Measurements from ENCODE around the gene KRTAP17-1. TPM values are rescaled to one million over a fixed set of nuclear protein-coding genes. Genes with fewer than 3 reads are reported as not detected.
A peak's percentile ranks its signal among the peaks of the same experiment; 100 is the strongest.

Gene KRTAP17-1
- polyA plus RNA-seq, 6 donors from 2014 or later, result not detected

DNA sequence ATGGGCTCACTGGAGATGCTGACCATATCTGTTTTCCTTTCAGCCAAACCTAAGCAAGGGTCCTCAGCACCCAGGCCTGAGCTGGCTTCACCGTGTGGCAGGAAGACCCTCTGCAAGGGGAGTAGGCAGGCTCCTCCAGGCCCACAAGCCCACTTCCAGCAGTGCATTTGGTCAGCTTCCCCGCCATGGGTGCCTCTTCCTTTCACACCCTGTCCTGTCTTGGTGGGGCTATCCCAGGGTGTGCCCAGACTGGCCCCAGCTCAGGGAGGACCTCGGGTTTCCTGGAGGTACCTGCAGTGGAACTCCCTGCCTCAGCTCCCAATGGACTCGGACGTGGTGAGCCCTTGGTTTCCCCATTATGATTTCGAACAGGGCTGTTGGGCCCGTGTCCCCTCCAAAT lies 12.7 kb upstream of the KRTAP17-1 start:
- ATAC-seq (ENCODE audit: low read depth in 2 of 2), result no peak
- peaks cover 0 to 16% (median 9%) of the 10 kb centered on the region in 3 donors for H3K4me1 Mint-ChIP-seq
- no peaks in the 10 kb centered on the region for H3K9me3 Mint-ChIP-seq
- no peak overlapping the region for H3K4me3 Mint-ChIP-seq
- peak overlapping the region in 1 of 6 donors; percentile 62 for H3K27ac Mint-ChIP-seq
- H3K36me3 Mint-ChIP-seq, result no peaks in the 10 kb centered on the region
- no peak for DNase-seq
- H3K27me3 Mint-ChIP-seq, result peaks cover 0 to 27% (median 17%) of the 10 kb centered on the region in 3 donors

DNA sequence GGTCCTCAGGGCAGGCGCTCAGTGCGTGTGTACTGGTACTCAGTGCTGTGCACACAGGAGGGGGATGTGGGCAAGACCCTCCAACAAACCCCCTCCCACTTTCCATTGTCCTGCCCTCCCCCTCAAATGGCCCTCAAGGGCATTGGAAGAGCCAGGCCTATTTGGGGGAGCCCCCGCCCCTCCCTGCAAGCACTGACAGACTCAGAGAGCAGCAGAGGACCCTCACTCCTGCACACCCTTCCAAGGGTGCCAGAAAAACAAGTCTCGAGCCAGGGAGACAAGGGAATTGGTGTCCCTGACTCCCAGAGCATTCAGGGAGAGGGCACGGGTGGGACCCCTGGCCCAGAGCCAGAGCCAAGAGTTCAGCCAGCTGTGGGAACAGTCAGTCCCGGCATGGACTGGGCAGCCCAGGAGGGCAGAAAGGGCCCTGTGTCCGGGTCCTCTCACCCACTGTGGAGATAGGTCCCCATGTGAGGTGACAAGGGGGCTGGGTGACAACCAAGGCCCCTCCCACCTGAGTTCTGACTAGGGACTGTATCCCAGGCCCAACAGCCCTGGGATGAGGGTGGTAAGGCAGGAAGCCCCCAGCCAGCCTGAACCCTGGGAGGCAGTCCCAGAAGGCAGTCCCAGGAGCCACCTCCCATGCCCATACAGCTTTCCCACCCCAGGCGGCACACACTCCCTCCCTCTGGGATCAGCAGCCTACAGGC lies 12.1 kb upstream of the KRTAP17-1 start:
- Mint-ChIP-seq H3K27ac (peak overlapping the region in 1 of 6 donors; percentile 82), H3K4me3 (no peak overlapping the region), H3K36me3 (no peaks in the 10 kb centered on the region), H3K9me3 (no peaks in the 10 kb centered on the region), H3K4me1 (peaks cover 4 to 19% (median 13%) of the 10 kb centered on the region in 3 donors), H3K27me3 (peaks cover 0 to 20% (median 13%) of the 10 kb centered on the region in 3 donors)
- DNase-seq (no peak), ATAC-seq (ENCODE audit: low read depth in 2 of 2) (no peak)

DNA sequence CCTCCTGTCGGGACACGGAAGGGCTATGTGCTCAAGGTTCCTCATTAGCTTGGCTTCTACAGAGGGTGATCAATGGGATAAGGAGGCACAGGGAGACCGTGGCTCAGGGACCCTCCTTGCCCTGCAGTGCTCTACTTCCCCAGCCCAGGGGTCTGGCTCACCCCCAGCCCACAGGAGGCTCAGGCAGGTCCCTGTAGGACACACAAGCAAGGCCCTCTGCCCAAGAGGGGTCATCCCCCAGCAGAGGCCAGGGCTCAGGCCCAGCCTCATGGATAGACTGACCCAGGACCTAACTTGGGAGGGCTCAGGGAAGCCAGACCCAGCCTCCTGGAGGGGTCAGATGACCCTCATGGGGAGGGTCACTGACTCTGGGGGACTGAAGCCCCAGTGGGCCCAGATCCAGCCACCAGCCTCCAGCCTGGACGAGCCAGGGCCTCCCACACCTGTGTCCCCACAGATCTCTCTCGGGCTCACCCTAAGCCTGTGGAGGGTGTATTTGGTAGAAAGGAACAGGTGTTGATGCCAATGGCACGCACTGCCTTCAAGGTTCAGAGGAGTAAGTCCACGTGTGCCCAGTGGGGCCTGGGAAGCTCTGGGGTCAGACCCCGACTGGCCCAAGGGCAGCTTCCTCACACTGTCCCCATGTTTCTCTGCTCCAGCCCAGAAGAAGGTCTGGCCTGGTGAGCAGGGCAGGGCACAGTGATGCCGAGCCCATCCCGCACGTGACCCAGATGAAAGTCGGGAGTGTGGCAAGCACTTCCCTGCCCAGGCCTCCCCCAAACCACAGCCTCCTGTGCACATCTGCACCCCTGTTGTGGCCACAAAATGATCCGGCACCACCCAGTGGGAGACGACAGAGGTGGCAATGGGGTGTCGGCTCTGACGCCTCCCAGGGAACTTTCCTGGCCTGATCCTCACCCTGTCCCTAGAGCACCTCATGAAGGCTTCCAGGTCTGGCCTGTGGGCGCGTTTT lies 10.9 kb upstream of the KRTAP17-1 start:
- Mint-ChIP-seq H3K36me3 (no peaks in the 10 kb centered on the region), H3K4me1 (peaks cover 8 to 23% (median 19%) of the 10 kb centered on the region in 3 donors), H3K9me3 (no peaks in the 10 kb centered on the region), H3K4me3 (peak overlapping the region in 1 of 8 donors; percentile 30), H3K27me3 (peaks cover 0 to 9% (median 2%) of the 10 kb centered on the region in 3 donors), H3K27ac (peak overlapping the region in 1 of 6 donors; percentile 4)
- DNase-seq, result no peak
- no peak for ATAC-seq (ENCODE audit: low read depth in 2 of 2)

DNA sequence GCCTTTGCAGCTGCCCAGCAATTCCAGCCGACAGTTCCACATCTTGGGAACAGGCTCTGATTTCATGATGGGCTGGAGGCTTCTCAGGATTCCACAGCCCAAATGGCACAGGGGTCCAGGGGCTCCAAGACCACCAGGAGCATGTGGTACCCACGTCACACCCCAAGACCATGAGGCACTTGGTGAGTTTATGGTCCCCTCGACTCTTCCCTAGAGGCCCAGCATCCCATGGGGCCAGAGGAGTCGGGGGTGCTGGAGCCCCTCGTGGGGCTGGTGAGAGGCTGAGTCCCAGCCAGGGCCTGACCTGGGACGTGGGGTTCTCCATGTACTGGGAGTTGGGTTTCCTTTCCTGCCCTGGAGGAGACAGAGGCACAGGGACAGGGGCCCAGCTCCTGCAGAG lies 10.1 kb upstream of the KRTAP17-1 start:
- H3K4me1 Mint-ChIP-seq, result peaks cover 8 to 28% (median 19%) of the 10 kb centered on the region in 3 donors
- H3K27me3 Mint-ChIP-seq, result peaks cover 0 to 8% (median 0%) of the 10 kb centered on the region in 3 donors
- peak overlapping the region in 1 of 6 donors; percentile 38 for H3K27ac Mint-ChIP-seq
- H3K4me3 Mint-ChIP-seq, result no peak overlapping the region
- ATAC-seq (ENCODE audit: low read depth in 2 of 2) (no peak), DNase-seq (no peak)
- no peaks in the 10 kb centered on the region for H3K36me3 Mint-ChIP-seq
- peaks cover 0 to 5% (median 1%) of the 10 kb centered on the region in 7 donors for H3K9me3 Mint-ChIP-seq

DNA sequence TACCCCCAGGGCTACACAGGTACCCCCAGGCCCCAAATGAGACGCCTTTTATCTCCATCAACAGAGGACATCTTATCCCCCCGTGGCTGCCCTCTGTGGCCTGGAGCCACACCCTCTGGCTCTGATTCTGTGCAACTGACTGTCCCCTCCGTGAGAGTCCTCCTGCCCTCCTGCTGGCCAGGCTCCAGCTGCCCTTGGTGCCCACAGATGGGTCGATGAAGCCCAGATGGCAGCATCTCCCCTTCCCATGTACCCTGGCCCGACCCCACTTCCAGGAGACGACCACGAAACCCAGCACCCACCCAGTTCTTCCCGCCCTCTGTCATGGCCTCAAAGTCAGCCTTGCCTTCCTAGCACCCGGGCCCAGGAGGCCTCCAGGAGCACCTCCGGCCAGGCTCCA lies 9.6 kb upstream of the KRTAP17-1 start:
- Mint-ChIP-seq H3K27ac (no peak overlapping the region), H3K36me3 (no peaks in the 10 kb centered on the region), H3K9me3 (peaks cover 0 to 10% (median 3%) of the 10 kb centered on the region in 7 donors), H3K27me3 (peaks cover 0 to 8% (median 0%) of the 10 kb centered on the region in 3 donors), H3K4me1 (peaks cover 8 to 29% (median 19%) of the 10 kb centered on the region in 3 donors), H3K4me3 (no peak overlapping the region)
- DNase-seq (no peak), ATAC-seq (ENCODE audit: low read depth in 2 of 2) (no peak)

DNA sequence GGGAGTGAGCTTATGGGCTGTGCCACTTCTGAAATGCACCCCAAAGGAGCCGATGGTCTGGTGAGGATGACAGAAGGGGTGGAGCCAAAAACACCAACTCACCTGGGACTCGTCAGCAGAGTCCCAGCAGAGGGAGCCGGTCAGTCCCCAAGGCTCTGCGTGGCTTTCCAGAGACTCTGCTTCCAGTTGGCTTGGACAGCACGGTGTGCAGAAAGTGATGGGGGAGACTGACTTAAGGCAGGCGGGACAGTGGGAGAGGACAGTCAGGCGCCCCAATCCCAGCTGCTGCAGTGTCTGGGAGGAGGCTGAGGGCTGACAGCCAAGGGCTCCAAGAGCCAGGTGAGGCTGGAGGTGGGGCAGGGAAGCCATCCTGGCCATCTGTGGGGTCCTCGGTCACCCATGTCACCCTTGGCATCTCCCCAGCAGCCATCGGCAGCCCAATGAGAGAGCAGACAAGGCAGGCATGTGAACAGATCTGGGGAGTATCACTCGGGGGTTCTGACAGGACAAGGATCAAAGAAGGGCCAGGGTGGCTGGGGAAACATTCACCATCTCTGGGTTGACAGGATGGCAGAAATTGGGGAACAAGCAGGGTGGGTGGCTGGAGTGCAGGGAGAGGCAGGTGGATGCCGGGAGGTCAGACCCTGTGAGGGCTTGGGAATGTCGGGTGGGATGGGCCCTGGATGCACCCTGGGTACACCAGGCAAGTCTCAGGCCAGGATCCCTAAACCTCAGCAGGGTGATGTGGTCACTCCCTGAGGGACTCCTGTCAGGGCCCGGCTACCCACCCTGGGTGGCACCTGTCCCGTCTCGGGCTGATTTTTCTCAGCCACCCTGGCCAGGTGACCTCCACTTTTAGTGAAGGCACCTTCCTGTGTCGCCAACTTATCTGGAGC lies 8.9 kb upstream of the KRTAP17-1 start:
- peaks cover 8 to 29% (median 19%) of the 10 kb centered on the region in 3 donors for H3K4me1 Mint-ChIP-seq
- H3K36me3 Mint-ChIP-seq, result peaks cover 0 to 6% of the 10 kb centered on the region in 2 donors
- H3K27ac Mint-ChIP-seq, result peak overlapping the region in 2 of 6 donors; percentile 63 to 82
- DNase-seq (no peak), ATAC-seq (ENCODE audit: low read depth in 2 of 2) (no peak)
- H3K4me3 Mint-ChIP-seq, result no peak overlapping the region
- H3K9me3 Mint-ChIP-seq, result peaks cover 3 to 17% (median 8%) of the 10 kb centered on the region in 7 donors
- peaks cover 0 to 8% (median 0%) of the 10 kb centered on the region in 3 donors for H3K27me3 Mint-ChIP-seq

DNA sequence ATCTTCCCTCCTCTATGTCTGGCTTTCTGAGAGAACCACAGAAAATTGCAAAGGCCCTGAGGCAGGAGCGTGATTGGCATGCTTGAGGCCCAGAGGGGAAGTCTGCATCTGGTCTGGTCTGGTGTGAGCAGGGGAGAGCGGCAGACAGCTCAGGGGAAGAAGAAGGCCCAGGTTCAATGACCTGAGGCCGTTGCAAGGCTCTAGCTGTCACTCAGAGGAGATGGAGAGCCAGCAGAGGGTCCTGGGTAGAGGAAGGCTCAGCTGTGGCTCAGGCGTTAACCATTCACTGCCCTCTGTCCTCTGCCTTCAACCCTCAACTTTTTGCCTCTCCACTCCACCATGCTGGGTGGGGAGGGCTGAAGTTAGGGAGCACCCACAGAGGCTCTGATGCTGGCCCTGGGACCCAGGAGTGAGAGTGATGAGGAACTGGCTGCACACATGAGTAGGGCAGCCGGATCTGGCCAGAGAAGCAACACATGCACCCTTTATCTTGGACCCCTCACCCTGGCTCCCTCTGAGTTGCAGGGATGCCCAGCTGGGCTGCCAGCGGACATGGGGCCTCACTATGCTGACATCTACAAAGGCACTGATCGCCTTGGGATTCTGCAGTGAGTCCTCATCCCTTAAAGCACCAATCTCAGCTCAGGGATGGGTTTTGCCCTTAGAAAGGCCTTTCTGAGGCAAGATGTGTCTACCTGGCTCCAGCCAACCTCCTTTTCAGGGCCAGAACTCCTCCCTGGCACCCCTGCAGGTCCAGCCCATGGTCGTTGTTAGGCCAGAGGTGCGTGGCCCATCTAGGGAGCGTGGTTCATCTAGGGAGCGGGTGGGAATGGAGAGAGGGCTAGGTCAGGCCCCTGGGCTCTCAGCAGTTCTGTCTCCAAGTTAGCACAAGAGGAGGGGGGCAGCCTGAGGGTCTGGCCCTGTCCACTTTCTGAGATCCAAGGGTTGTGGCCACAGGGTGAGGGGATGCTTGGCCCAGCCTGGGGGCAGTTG lies 7.7 kb upstream of the KRTAP17-1 start:
- no peak overlapping the region for H3K4me3 Mint-ChIP-seq

DNA sequence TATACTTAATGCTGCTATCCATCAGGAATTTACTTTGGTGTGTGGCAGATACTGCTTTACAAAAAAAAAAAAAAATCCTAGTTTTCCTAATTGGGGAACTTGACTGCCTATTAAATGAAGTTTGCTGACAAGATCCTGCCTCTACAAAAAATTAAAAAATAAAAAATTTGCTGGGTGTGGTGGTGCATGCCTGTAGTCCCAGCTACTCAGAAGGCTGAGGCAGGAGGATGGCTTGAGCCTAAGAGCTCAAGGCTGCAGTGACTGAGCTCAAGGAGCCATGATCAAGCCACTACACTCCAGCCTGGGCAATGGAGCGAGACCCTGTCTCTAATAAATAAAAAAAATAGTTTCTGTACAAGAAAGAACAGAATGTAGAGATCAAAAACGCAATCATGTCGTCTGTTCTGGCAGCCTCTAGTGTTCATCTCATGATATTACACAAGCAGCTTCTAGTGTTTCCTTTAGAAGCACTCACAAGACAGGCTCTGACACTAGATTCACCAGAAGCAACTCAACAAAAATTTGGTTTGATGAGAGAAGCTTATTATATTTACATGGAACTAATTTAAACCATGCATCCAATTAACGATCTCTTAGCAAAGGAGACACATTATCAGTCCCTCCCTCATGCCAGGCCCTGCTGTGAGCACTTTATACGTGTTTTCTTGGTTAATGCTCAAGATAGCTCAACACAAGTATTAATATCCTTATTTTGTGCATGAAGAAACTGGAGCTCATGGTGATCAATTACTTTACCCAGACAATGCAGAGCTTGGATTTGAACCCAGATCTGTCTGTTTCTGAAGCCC lies 6.8 kb upstream of the KRTAP17-1 start:
- DNase-seq (peak; percentile 65), ATAC-seq (ENCODE audit: low read depth in 2 of 2) (peak; percentile 73 to 87)
- Mint-ChIP-seq H3K27me3 (peaks cover 0 to 8% (median 0%) of the 10 kb centered on the region in 3 donors), H3K36me3 (peaks cover 0 to 11% of the 10 kb centered on the region in 2 donors), H3K9me3 (peaks cover 3 to 22% (median 13%) of the 10 kb centered on the region in 7 donors), H3K4me1 (peaks cover 8 to 27% (median 14%) of the 10 kb centered on the region in 3 donors), H3K4me3 (peak overlapping the region in 2 of 8 donors; percentile 3 to 69), H3K27ac (peak overlapping the region in 4 of 6 donors; percentile 14 to 91 (median 28))

More for the DNA sequence above, 7.7 kb upstream of the KRTAP17-1 start:
- peaks cover 8 to 29% (median 14%) of the 10 kb centered on the region in 3 donors for H3K4me1 Mint-ChIP-seq
- DNase-seq (no peak), ATAC-seq (ENCODE audit: low read depth in 2 of 2) (no peak)
- peaks cover 3 to 22% (median 13%) of the 10 kb centered on the region in 7 donors for H3K9me3 Mint-ChIP-seq
- H3K36me3 Mint-ChIP-seq, result peaks cover 0 to 11% of the 10 kb centered on the region in 2 donors
- H3K27ac Mint-ChIP-seq, result peak overlapping the region in 5 of 6 donors; percentile 40 to 91 (median 63)
- peaks cover 0 to 8% (median 0%) of the 10 kb centered on the region in 3 donors for H3K27me3 Mint-ChIP-seq

DNA sequence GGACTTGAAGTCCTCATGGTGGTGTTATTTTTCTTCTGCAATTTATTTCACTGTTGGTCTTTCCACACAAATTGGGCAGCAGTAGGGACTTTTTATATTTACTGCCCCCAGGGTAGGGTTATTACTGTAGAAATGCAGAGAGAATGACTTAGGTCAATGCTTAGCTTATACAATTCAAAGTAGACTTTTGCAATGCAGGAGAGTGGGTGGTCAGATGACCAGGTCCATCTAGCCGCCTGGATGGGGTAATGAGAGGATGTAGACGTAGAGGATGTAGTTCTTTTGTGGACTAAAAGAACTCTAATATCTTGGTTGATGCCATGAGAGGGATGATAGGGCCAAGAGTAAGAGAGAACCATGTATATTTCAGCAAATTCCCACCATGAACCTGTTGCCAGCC lies 2.7 kb upstream of the KRTAP17-1 start:
- no peak for DNase-seq
- peaks cover 3 to 22% (median 13%) of the 10 kb centered on the region in 7 donors for H3K9me3 Mint-ChIP-seq
- ATAC-seq (ENCODE audit: low read depth in 2 of 2), result no peak
- peaks cover 4 to 20% (median 8%) of the 10 kb centered on the region in 3 donors for H3K4me1 Mint-ChIP-seq
- no peak overlapping the region for H3K4me3 Mint-ChIP-seq
- H3K27me3 Mint-ChIP-seq, result peaks cover 0 to 14% (median 5%) of the 10 kb centered on the region in 3 donors
- no peak overlapping the region for H3K27ac Mint-ChIP-seq
- peaks cover 0 to 11% of the 10 kb centered on the region in 2 donors for H3K36me3 Mint-ChIP-seq

DNA sequence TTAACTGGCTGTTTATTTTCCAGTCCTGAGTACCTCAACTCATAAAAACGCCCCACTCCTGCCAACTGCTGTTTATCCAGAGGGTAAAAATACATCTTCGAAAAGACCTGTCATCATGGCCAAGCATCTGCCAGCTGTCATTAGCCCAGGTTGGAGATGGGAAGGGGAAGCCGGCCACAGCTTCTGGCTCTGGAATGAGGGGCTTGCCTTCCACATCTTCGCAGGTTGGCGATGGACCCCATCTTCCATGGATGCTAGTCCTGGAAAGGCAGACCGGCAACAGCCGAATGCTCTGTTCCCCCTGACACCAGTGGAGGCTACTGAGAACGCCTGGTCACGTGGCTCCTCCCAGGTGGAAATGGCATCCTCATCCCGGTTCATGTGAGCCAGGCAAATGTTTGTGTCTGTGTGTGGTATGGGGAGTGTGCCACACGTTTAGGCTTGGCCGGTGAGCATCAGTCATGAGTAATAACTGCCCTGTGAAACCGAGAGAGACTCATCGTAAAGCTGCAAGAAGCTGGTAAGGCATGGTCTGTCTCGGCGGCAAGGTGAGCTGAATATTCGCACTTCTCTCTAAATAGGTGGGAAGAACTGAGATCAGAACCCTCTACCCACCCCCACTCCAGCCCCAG lies 420 bp upstream of the KRTAP17-1 start:
- H3K4me3 Mint-ChIP-seq, result no peak overlapping the region
- no peak overlapping the region for H3K27ac Mint-ChIP-seq
- peaks cover 0 to 11% of the 10 kb centered on the region in 2 donors for H3K36me3 Mint-ChIP-seq
- DNase-seq, result no peak
- H3K4me1 Mint-ChIP-seq, result peaks cover 0 to 8% (median 3%) of the 10 kb centered on the region in 3 donors
- no peak for ATAC-seq (ENCODE audit: low read depth in 2 of 2)
- H3K9me3 Mint-ChIP-seq, result peaks cover 3 to 20% (median 13%) of the 10 kb centered on the region in 7 donors
- H3K27me3 Mint-ChIP-seq, result peaks cover 0 to 14% (median 5%) of the 10 kb centered on the region in 3 donors
